Measurements from ENCODE around the gene PTP4A1.

DNA sequence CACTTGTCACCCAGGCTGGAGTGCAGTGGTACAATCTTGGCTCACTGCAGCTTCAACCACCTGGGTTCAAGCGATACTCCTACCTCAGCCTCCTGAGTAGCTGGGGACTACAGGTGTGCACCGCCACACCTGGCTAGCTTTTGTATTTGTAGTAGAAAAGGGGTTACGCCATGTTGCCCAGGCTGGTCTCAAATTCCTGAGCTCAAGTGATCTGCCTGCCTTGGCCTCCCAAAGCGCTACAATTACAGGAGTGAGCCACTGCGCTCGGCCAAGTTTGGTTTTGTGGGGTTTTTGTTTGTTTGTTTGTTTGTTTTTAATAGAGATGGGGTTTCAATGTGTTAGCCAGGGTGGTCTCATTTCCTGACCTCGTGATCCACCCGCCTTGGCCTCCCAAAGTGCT, 12.3 kb downstream of the PTP4A1 start:
- TF ChIP-seq, protein P1, sequence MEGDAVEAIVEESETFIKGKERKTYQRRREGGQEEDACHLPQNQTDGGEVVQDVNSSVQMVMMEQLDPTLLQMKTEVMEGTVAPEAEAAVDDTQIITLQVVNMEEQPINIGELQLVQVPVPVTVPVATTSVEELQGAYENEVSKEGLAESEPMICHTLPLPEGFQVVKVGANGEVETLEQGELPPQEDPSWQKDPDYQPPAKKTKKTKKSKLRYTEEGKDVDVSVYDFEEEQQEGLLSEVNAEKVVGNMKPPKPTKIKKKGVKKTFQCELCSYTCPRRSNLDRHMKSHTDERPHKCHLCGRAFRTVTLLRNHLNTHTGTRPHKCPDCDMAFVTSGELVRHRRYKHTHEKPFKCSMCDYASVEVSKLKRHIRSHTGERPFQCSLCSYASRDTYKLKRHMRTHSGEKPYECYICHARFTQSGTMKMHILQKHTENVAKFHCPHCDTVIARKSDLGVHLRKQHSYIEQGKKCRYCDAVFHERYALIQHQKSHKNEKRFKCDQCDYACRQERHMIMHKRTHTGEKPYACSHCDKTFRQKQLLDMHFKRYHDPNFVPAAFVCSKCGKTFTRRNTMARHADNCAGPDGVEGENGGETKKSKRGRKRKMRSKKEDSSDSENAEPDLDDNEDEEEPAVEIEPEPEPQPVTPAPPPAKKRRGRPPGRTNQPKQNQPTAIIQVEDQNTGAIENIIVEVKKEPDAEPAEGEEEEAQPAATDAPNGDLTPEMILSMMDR (IDR thresholded peaks at IDR 0.05), result no peak
- no peak for TF ChIP-seq POLR2A (IDR thresholded peaks at IDR 0.05)
